Measurements from ENCODE around the gene MYO9A.

MYO9A gene

DNA sequence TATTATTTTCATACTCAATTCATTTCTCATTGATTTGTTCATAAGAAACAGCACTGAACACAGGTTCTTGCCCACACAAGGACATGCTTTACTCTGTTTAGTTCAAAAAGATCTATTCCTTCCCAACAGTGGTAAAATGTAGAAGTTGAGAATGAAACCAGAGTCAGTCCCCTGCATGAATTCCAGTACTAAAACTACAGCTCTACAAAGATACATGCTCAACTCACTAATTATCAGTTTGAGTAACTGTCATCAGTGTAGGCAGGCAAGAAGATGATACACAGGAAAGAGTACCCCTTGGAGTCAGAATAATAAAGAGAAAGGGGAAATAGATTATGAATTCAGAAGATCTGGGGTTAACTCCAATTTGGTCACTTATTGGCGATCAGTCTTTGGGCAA, 264.4 kb downstream of the MYO9A start:
- H3K27me3 ChIP-seq (ENCODE audit: control insufficient read depth in 1 of 2, insufficient read depth in 2 of 2, low read length in 2 of 2) = no peaks in the 10 kb centered on the region
- H3K36me3 ChIP-seq (ENCODE audit: control insufficient read depth in 1 of 2, insufficient read depth in 2 of 2, low read length in 2 of 2) = peaks cover 4 to 22% of the 10 kb centered on the region in 2 donors
- H3K27ac ChIP-seq (ENCODE audit: low read depth, low read length) = no peak overlapping the region
- H3K9me3 ChIP-seq (ENCODE audit: control insufficient read depth in 1 of 2, low read length in 2 of 2) = no peaks in the 10 kb centered on the region
- no peak overlapping the region for H3K4me3 ChIP-seq (ENCODE audit: low read depth in 1 of 2, low read length in 2 of 2)
- no peak overlapping the region for H3K9ac ChIP-seq (ENCODE audit: low read depth in 1 of 2, low read length in 2 of 2)
- no peaks in the 10 kb centered on the region for H3K4me1 ChIP-seq (ENCODE audit: control insufficient read depth in 1 of 2, insufficient read depth in 2 of 2, low read length in 2 of 2)

DNA sequence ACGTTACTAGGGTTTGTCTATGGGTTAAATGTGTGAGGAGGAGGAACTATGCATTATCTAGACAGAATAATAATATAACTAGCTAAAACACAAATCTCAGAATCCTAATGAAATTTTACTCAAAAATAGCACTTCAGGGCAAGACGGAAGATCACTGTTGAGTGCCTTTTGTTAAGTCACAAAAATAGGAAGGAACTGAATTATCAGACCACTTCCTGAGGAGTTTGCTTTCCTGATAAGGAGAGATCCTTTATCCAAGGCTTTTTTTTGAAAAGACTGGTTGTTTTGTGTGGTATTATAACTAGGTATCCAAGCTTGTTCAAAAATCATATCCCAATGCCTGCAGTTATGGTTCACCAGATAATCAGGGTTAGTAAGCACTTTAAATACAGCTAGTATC, 273.0 kb downstream of the MYO9A start:
- H3K9me3 ChIP-seq (ENCODE audit: control insufficient read depth in 1 of 2, low read length in 2 of 2) = no peaks in the 10 kb centered on the region
- no peak overlapping the region for H3K27ac ChIP-seq (ENCODE audit: low read depth, low read length)
- H3K4me1 ChIP-seq (ENCODE audit: control insufficient read depth in 1 of 2, insufficient read depth in 2 of 2, low read length in 2 of 2) = no peaks in the 10 kb centered on the region
- H3K4me3 ChIP-seq (ENCODE audit: low read depth in 1 of 2, low read length in 2 of 2) = no peak overlapping the region
- H3K27me3 ChIP-seq (ENCODE audit: control insufficient read depth in 1 of 2, insufficient read depth in 2 of 2, low read length in 2 of 2) = no peaks in the 10 kb centered on the region
- H3K36me3 ChIP-seq (ENCODE audit: control insufficient read depth in 1 of 2, insufficient read depth in 2 of 2, low read length in 2 of 2) = peaks cover 3 to 24% of the 10 kb centered on the region in 2 donors
- H3K9ac ChIP-seq (ENCODE audit: low read depth in 1 of 2, low read length in 2 of 2) = no peak overlapping the region

DNA sequence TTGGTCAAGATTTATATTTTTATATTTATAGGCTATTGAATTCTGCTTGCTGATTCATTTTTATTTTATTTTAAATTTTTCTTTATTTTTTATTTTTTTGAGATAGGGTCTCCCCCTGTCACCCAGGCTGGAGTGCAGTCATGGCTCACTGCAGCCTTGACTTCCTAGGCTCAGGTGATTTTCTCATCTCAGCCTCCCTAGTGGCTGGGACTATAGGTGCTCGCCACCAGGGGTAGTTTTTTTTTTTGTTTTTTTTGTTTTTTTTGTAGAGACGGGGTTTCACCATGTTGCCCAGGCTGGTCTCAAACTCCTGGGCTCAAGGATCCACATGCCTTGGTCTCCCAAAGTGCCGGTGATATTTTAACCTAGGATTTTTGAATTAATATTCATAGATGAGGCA, 276.4 kb downstream of the MYO9A start:
- no peaks in the 10 kb centered on the region for H3K4me1 ChIP-seq (ENCODE audit: control insufficient read depth in 1 of 2, insufficient read depth in 2 of 2, low read length in 2 of 2)
- no peak overlapping the region for H3K27ac ChIP-seq (ENCODE audit: low read depth, low read length)
- H3K36me3 ChIP-seq (ENCODE audit: control insufficient read depth in 1 of 2, insufficient read depth in 2 of 2, low read length in 2 of 2) = peaks cover 0 to 9% of the 10 kb centered on the region in 2 donors

DNA sequence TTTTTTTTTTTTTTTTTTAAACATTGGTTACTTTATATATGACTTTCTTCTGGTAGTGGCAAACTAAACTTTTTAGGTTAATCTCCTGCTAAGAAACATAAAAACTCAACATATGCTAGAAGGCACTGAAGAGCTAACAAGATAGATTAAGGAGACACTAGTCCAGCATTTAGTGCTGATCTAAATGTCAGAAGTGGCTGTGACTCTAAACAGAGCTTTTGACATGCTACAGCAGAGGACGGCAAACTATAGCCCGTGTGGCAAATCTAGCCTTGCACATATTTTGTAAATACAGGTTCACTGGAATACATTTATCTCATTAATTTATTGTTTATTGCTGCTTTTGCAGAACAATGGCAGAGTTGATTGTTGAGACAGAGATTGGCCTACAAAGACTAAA, 287.0 kb downstream of the MYO9A start:
- Histone ChIP-seq H3K9me3 (ENCODE audit: control insufficient read depth in 1 of 2, low read length in 2 of 2) (no peaks in the 10 kb centered on the region), H3K36me3 (ENCODE audit: control insufficient read depth in 1 of 2, insufficient read depth in 2 of 2, low read length in 2 of 2) (peaks cover 12 to 27% of the 10 kb centered on the region in 2 donors), H3K27me3 (ENCODE audit: control insufficient read depth in 1 of 2, insufficient read depth in 2 of 2, low read length in 2 of 2) (no peaks in the 10 kb centered on the region), H3K4me1 (ENCODE audit: control insufficient read depth in 1 of 2, insufficient read depth in 2 of 2, low read length in 2 of 2) (no peaks in the 10 kb centered on the region), H3K9ac (ENCODE audit: low read depth in 1 of 2, low read length in 2 of 2) (no peak overlapping the region), H3K27ac (ENCODE audit: low read depth, low read length) (no peak overlapping the region), H3K4me3 (ENCODE audit: low read depth in 1 of 2, low read length in 2 of 2) (no peak overlapping the region)

More for the DNA sequence above, 276.4 kb downstream of the MYO9A start:
- Histone ChIP-seq H3K9me3 (ENCODE audit: control insufficient read depth in 1 of 2, low read length in 2 of 2) (no peaks in the 10 kb centered on the region), H3K4me3 (ENCODE audit: low read depth in 1 of 2, low read length in 2 of 2) (no peak overlapping the region), H3K9ac (ENCODE audit: low read depth in 1 of 2, low read length in 2 of 2) (no peak overlapping the region), H3K27me3 (ENCODE audit: control insufficient read depth in 1 of 2, insufficient read depth in 2 of 2, low read length in 2 of 2) (no peaks in the 10 kb centered on the region)

DNA sequence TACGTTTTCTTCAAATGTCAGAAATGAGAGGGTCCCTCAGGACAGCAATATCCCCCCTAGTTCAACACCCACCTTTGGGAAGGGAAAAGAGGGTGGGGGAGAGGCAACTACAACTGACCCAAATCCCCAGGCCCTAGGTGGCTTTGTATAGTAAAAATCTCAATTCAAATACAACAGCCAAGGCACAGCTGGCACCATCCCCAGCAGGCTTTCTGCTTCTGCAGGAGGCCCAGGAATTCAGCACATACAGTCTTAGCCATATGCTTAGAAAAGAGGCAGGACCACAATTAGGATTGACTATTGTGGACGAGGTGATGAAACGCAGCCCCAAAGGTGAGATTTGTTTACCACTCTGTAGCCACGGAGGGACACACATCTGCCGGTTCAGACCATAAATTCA, 291.8 kb downstream of the MYO9A start:
- Histone ChIP-seq H3K4me1 (ENCODE audit: control insufficient read depth in 1 of 2, insufficient read depth in 2 of 2, low read length in 2 of 2) (no peaks in the 10 kb centered on the region), H3K9ac (ENCODE audit: low read depth in 1 of 2, low read length in 2 of 2) (no peak overlapping the region), H3K9me3 (ENCODE audit: control insufficient read depth in 1 of 2, low read length in 2 of 2) (peaks cover 10 to 15% of the 10 kb centered on the region in 2 donors), H3K27ac (ENCODE audit: low read depth, low read length) (no peak overlapping the region), H3K36me3 (ENCODE audit: control insufficient read depth in 1 of 2, insufficient read depth in 2 of 2, low read length in 2 of 2) (peaks cover 19 to 30% of the 10 kb centered on the region in 2 donors), H3K27me3 (ENCODE audit: control insufficient read depth in 1 of 2, insufficient read depth in 2 of 2, low read length in 2 of 2) (no peaks in the 10 kb centered on the region), H3K4me3 (ENCODE audit: low read depth in 1 of 2, low read length in 2 of 2) (no peak overlapping the region)

DNA sequence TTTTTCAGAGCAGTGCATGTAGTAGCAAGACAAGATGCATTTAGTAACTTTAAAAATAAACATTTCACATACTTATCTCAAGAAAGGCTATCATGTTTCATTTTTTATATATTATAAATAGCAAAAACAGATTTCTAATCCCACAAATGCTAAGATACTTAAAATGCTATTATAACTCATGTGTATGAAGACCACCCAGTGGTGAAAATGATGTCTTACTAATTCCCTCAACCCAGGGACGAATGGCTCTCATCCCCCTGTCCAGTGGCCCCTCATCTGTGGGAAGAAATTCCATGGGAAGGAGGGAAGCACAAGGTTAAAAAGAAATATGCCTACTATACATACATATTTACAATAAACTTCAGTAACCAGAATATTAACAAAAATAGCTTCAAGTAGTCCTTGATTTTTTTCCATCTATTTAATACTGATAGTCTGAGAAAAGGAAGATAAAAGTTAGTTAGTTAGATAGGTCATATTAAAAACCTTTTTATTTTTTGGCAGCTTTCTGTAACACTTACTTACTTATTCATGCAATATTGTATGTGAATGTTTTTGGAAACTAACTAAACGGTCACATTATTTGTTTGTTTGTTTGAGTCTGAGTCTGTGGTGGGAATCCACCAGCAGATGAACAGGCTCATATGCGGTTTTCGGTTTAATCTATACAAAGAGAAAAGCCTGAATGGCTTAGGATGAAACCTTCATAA, 292.8 kb downstream of the MYO9A start:
- Histone ChIP-seq H3K27me3 (ENCODE audit: control insufficient read depth in 1 of 2, insufficient read depth in 2 of 2, low read length in 2 of 2) (no peaks in the 10 kb centered on the region), H3K36me3 (ENCODE audit: control insufficient read depth in 1 of 2, insufficient read depth in 2 of 2, low read length in 2 of 2) (peaks cover 19 to 30% of the 10 kb centered on the region in 2 donors), H3K27ac (ENCODE audit: low read depth, low read length) (no peak overlapping the region), H3K9me3 (ENCODE audit: control insufficient read depth in 1 of 2, low read length in 2 of 2) (peaks cover 15 to 18% of the 10 kb centered on the region in 2 donors), H3K4me3 (ENCODE audit: low read depth in 1 of 2, low read length in 2 of 2) (no peak overlapping the region), H3K4me1 (ENCODE audit: control insufficient read depth in 1 of 2, insufficient read depth in 2 of 2, low read length in 2 of 2) (no peaks in the 10 kb centered on the region), H3K9ac (ENCODE audit: low read depth in 1 of 2, low read length in 2 of 2) (no peak overlapping the region)

DNA sequence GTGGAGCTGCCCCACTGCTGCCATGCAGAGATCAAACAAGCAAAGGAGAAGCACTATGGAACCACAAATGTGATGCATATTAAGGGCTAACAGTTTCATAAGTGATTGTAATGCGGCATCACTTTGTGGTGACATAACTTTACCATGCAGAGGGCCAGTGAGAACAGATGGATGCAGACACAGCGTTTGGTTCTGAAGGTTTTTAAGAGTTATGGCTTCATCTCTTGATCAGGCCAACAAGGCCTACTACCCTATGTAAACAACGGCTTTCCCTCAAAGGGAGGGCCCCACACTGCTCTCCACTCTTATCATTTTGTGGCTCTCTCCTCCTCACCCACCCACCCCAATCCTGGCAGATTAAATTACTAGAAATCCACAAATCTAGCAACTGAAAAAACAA, 294.1 kb downstream of the MYO9A start:
- Histone ChIP-seq H3K27me3 (ENCODE audit: control insufficient read depth in 1 of 2, insufficient read depth in 2 of 2, low read length in 2 of 2) (no peaks in the 10 kb centered on the region), H3K9me3 (ENCODE audit: control insufficient read depth in 1 of 2, low read length in 2 of 2) (peaks cover 15 to 23% of the 10 kb centered on the region in 2 donors), H3K4me1 (ENCODE audit: control insufficient read depth in 1 of 2, insufficient read depth in 2 of 2, low read length in 2 of 2) (no peaks in the 10 kb centered on the region), H3K4me3 (ENCODE audit: low read depth in 1 of 2, low read length in 2 of 2) (no peak overlapping the region), H3K36me3 (ENCODE audit: control insufficient read depth in 1 of 2, insufficient read depth in 2 of 2, low read length in 2 of 2) (peaks cover 13 to 21% of the 10 kb centered on the region in 2 donors), H3K27ac (ENCODE audit: low read depth, low read length) (no peak overlapping the region), H3K9ac (ENCODE audit: low read depth in 1 of 2, low read length in 2 of 2) (no peak overlapping the region)

DNA sequence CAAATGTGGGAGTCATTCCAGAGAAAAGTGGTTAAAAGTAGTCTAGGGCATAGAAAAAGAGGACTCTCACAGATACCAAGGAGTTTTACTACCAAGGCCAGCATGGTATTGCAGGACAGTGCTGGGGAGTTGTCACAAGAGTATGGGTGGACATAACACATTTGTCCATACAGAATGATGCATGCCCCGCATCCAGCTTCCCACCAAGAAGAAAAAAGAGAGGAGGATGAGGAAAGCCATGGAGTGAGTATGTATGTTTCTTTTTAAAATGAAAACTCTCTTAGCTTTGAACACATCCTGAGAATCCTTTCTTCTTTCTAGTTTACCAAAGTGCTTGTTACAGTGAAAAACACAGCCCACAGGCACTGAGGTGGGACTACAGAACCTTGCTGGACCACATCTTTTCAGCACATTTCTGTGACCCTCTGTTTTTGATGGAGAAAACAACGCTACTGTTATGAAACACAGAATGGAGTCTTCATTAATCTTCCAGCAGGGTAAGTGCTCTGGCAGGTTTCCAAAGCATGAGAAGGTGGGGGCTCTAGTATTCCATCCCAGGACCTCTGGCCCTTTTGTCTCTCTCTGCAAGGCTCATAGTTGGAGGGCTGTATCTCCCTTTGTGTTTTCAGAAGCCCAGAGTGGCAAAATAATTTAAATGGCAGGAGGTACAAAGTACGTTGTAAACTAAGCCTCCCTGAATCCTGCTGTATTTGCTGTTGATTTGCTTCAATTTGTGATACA, 294.9 kb downstream of the MYO9A start:
- Histone ChIP-seq H3K9me3 (ENCODE audit: control insufficient read depth in 1 of 2, low read length in 2 of 2) (peaks cover 15 to 23% of the 10 kb centered on the region in 2 donors), H3K9ac (ENCODE audit: low read depth in 1 of 2, low read length in 2 of 2) (no peak overlapping the region), H3K27me3 (ENCODE audit: control insufficient read depth in 1 of 2, insufficient read depth in 2 of 2, low read length in 2 of 2) (no peaks in the 10 kb centered on the region), H3K4me1 (ENCODE audit: control insufficient read depth in 1 of 2, insufficient read depth in 2 of 2, low read length in 2 of 2) (no peaks in the 10 kb centered on the region), H3K36me3 (ENCODE audit: control insufficient read depth in 1 of 2, insufficient read depth in 2 of 2, low read length in 2 of 2) (peaks cover 13 to 21% of the 10 kb centered on the region in 2 donors), H3K27ac (ENCODE audit: low read depth, low read length) (no peak overlapping the region), H3K4me3 (ENCODE audit: low read depth in 1 of 2, low read length in 2 of 2) (no peak overlapping the region)

DNA sequence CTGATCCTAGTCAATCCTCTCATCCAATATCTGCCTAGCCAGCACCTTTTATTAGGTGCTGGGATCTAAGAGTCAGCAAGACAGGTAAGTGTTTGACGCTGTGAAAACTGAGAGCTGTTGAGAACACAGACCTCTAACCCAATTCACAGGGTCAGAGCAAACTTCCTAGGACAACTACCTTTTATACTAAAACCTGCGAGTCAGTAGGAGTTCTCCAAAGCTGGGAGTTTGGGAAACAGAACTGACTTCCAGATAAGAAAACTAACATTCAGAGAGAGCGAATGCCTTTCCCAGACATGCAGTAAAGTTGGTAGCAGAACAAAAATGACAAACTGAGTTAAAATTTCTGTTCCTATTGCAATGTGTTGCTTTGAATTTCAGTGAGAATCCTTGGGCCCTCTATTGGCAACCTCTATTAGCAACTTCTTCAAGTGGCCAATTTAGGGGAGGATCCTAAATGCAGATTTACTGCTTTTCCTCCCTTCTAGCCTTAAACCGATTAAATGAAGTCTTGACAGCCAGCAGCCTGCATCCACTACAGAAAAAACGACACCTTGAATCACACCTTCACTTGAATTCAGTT, 296.3 kb downstream of the MYO9A start:
- no peaks in the 10 kb centered on the region for H3K27me3 ChIP-seq (ENCODE audit: control insufficient read depth in 1 of 2, insufficient read depth in 2 of 2, low read length in 2 of 2)
- peaks cover 15 to 23% of the 10 kb centered on the region in 2 donors for H3K9me3 ChIP-seq (ENCODE audit: control insufficient read depth in 1 of 2, low read length in 2 of 2)
- H3K36me3 ChIP-seq (ENCODE audit: control insufficient read depth in 1 of 2, insufficient read depth in 2 of 2, low read length in 2 of 2) = peaks cover 9 to 13% of the 10 kb centered on the region in 2 donors
- no peaks in the 10 kb centered on the region for H3K4me1 ChIP-seq (ENCODE audit: control insufficient read depth in 1 of 2, insufficient read depth in 2 of 2, low read length in 2 of 2)
- H3K4me3 ChIP-seq (ENCODE audit: low read depth in 1 of 2, low read length in 2 of 2) = no peak overlapping the region
- no peak overlapping the region for H3K27ac ChIP-seq (ENCODE audit: low read depth, low read length)
- no peak overlapping the region for H3K9ac ChIP-seq (ENCODE audit: low read depth in 1 of 2, low read length in 2 of 2)

DNA sequence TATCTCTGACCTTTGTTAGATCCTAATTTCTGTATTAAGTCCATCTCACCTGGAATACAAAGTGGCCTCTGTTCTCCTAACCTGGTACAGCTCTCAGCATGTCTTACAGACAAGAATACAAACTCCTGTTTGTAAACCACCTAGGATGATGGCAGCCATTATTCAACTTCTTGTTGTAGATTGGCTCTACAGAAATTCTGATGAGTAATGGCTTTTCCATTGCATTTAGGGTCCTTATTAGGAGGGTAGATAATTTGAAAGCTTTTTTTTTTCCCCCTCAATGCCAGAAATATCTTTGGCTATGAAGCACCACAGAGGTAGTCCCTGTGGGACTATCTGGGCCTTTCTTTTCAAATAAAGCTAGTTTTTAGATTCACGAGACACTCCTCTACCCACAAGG, 297.8 kb downstream of the MYO9A start:
- Histone ChIP-seq H3K27me3 (ENCODE audit: control insufficient read depth in 1 of 2, insufficient read depth in 2 of 2, low read length in 2 of 2) (no peaks in the 10 kb centered on the region), H3K9me3 (ENCODE audit: control insufficient read depth in 1 of 2, low read length in 2 of 2) (peaks cover 15 to 23% of the 10 kb centered on the region in 2 donors), H3K9ac (ENCODE audit: low read depth in 1 of 2, low read length in 2 of 2) (no peak overlapping the region), H3K36me3 (ENCODE audit: control insufficient read depth in 1 of 2, insufficient read depth in 2 of 2, low read length in 2 of 2) (peaks cover 3 to 7% of the 10 kb centered on the region in 2 donors), H3K27ac (ENCODE audit: low read depth, low read length) (no peak overlapping the region), H3K4me3 (ENCODE audit: low read depth in 1 of 2, low read length in 2 of 2) (no peak overlapping the region), H3K4me1 (ENCODE audit: control insufficient read depth in 1 of 2, insufficient read depth in 2 of 2, low read length in 2 of 2) (no peaks in the 10 kb centered on the region)

Data from duodenal mucosa (tissue), 2 donors.